ENCODE results near the gene MLEC.

Gene MLEC

DNA sequence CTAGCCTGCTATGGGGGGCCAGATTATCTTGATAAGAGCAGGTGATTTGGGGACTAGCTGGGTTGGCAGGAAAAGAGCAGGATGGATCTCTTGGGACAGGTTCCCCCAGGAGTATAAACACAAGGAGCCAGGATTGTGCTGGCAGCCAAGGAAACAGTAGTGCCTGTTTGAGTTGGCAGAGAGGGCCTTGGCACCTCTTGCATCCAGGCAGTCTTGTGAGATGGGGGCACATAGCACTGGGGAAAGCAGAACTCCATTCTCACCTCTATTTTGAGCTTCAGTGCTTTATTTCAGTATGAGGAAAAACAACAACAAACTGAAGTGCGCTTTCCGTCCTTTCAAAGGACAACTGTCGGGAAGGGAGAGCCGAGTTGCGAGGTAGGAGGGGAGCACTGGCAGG is 13.9 kb downstream of the MLEC start:
- no peak overlapping the region for H3K4me3 ChIP-seq (ENCODE audit: low read depth, low read length)
- no peak for DNase-seq (ENCODE audit: low read depth, low spot score)
- in situ Hi-C loops (cut with HindIII; ENCODE audit: low sequenced_read_pairs) = no loop called here
- TF ChIP-seq, protein P1, sequence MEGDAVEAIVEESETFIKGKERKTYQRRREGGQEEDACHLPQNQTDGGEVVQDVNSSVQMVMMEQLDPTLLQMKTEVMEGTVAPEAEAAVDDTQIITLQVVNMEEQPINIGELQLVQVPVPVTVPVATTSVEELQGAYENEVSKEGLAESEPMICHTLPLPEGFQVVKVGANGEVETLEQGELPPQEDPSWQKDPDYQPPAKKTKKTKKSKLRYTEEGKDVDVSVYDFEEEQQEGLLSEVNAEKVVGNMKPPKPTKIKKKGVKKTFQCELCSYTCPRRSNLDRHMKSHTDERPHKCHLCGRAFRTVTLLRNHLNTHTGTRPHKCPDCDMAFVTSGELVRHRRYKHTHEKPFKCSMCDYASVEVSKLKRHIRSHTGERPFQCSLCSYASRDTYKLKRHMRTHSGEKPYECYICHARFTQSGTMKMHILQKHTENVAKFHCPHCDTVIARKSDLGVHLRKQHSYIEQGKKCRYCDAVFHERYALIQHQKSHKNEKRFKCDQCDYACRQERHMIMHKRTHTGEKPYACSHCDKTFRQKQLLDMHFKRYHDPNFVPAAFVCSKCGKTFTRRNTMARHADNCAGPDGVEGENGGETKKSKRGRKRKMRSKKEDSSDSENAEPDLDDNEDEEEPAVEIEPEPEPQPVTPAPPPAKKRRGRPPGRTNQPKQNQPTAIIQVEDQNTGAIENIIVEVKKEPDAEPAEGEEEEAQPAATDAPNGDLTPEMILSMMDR (IDR thresholded peaks at IDR 0.05; ENCODE audit: low read depth, low read length) = no peak

DNA sequence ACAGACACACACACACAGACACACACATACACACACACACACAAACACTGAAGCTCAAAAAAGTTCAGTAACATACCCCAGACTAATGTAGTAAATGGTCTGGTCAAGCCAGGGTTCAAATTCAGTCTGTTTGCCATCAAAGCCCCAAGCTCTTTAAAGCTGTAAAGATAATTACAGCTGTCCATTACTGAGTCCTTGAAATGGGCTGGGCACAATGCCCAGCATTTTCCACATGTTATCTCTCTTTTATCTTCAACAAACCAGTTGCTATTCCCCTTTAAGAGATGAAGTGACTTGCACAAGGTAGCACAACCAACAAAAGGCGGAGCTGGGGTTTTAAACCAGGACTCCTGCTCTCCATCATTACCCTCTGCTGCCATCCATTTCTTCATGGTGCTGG is 15.7 kb downstream of the MLEC start:
- DNase-seq (ENCODE audit: low read depth, low spot score) = no peak
- in situ Hi-C loops (cut with HindIII; ENCODE audit: low sequenced_read_pairs) = no loop called here

DNA sequence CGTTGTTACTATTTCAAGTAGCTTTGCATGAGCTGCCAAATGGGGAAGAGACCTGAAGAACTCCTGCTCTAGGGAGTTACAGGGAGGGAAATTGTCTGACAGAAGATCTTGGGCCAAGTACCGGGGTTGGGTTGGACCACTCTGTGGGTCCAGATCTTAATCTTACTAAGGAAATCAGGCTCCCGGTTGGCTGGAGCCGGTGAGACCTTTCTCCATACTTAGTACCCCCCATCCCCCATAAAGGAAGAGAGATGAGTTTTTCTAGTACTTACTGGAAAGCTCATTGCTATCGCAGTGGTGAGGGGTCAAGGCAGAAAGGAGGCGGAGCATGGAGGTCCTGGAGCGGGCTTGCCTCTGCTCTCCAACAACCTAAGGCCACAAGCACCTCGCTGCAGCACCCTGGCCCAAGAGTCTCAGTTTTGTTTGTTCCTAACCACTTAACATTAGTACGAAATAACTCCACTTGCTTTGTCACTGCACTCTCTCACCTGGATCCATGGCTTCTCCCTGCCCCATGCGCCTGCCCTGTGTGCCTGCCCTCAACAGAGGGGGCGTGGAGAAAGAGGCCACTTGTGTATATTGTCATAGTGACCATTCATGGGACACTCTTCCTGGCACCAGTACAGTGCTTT is 16.5 kb downstream of the MLEC start:
- DNase-seq (ENCODE audit: low read depth, low spot score) = no peak
- TF ChIP-seq, protein P1 (IDR thresholded peaks at IDR 0.05; ENCODE audit: low read depth, low read length) = no peak
- H3K4me3 ChIP-seq (ENCODE audit: low read depth, low read length) = no peak overlapping the region
- in situ Hi-C loops (cut with HindIII; ENCODE audit: low sequenced_read_pairs) = no loop called here

More for the DNA sequence above, 15.7 kb downstream of the MLEC start:
- TF ChIP-seq, protein P1 (IDR thresholded peaks at IDR 0.05; ENCODE audit: low read depth, low read length) = no peak
- no peak overlapping the region for H3K4me3 ChIP-seq (ENCODE audit: low read depth, low read length)

DNA sequence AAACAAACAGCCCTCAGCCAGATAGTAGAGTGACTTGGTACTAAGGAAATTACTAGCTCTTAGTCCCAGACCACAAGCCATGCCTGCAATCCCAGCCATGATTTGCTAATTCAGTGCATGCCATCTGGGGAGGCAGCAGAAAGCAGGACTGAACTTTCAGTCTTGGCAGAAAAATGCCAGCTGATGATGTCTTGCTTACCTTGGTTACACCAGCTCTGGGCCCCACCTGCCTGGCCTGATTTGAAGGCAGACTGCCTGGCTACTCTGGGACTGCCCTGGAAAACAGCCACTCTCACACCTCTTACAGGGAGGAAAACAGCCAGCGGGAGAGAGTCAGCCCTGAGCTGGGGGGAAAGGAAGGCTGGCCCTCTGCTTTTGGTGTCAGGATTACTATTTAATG is 18.7 kb downstream of the MLEC start:
- TF ChIP-seq, protein P1 (IDR thresholded peaks at IDR 0.05; ENCODE audit: low read depth, low read length) = no peak
- in situ Hi-C loops (cut with HindIII; ENCODE audit: low sequenced_read_pairs) = no loop called here
- no peak overlapping the region for H3K4me3 ChIP-seq (ENCODE audit: low read depth, low read length)
- no peak for DNase-seq (ENCODE audit: low read depth, low spot score)

DNA sequence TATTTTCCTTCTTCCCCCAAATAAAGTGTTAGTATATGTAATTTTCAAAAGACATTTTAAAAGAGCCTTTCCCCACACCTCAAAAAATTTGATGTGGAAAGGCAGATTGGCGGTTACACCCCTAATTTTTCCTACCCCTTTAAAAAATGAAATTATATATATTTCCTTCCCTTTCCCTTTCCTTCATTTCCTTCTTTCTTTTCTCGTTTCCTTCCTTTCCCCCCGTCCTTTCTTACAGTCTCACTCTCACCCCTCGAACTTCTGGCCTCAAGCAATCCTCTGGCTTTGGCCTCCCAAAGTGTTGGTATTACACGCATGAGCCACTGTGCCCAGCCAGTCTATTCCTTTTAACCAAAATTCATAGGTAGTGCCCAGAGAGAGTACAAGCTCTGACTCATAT is 19.1 kb downstream of the MLEC start:
- TF ChIP-seq, protein P1 (IDR thresholded peaks at IDR 0.05; ENCODE audit: low read depth, low read length) = no peak
- no peak overlapping the region for H3K4me3 ChIP-seq (ENCODE audit: low read depth, low read length)

DNA sequence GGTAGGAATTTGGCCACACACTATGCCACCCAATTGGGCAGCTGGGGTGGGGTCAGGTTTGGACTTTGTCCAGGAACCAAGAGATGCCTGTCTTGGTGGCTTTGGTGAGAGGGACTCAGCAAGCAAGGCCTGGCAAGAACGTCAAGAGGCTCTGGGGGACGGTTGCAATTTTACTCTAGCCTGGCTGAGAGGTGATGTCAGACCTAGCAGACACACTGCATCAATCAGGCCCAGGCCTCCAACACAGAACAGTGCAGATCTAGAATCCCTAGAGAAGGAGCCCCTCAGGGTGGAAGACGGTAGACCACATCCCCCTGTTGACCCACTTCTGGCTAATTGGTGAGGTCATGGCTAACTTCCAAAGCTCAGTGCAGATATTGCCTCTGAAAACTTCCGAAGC is 21.7 kb downstream of the MLEC start:
- no peak overlapping the region for H3K4me3 ChIP-seq (ENCODE audit: low read depth, low read length)
- TF ChIP-seq, protein P1 (IDR thresholded peaks at IDR 0.05; ENCODE audit: low read depth, low read length) = no peak
- in situ Hi-C loops (cut with HindIII; ENCODE audit: low sequenced_read_pairs) = no loop called here
- DNase-seq (ENCODE audit: low read depth, low spot score) = no peak

More for the DNA sequence above, 19.1 kb downstream of the MLEC start:
- in situ Hi-C loops (cut with HindIII; ENCODE audit: low sequenced_read_pairs) = no loop called here
- DNase-seq (ENCODE audit: low read depth, low spot score) = no peak

Data from astrocyte of the spinal cord (primary cell).